Smooth muscle cell (in vitro differentiated cells): ENCODE measurements around the gene COL24A1. TPM values are rescaled to one million over a fixed set of nuclear protein-coding genes. Genes with fewer than 3 reads are reported as not detected.

ENCODE experiments used
- DNase-seq: peaks from one replicate; lab custom pipeline; 2025; ENCODE audit not compliant: unreplicated experiment; lab: John Stamatoyannopoulos, UW
- H2AFZ ChIP-seq: fragments of 200-600 bp; sonication (generic); 2 replicates; pipeline ENCODE4 v1.6.0; 2016; ENCODE audit warnings: antibody characterized with exemption, low read depth, mild to moderate bottlenecking
- H3F3A ChIP-seq: fragments of 200-600 bp; sonication (generic); 2 replicates; pipeline ENCODE4 v1.6.0; 2017; ENCODE audit warnings: antibody characterized with exemption, low read depth
- H3K27ac ChIP-seq: fragments of 200-600 bp; sonication (generic); 2 replicates; pipeline ENCODE4 v1.5.1; 2016; ENCODE audit warnings: low read depth, mild to moderate bottlenecking
- H3K27me3 ChIP-seq: fragments of 200-600 bp; sonication (generic); 2 replicates; pipeline ENCODE4 v1.6.1; 2016; ENCODE audit warnings: low read depth, mild to moderate bottlenecking
- H3K36me3 ChIP-seq: fragments of 200-600 bp; sonication (generic); 2 replicates; pipeline ENCODE4 v1.5.1; 2016; ENCODE audit warnings: low read depth
- H3K4me1 ChIP-seq: fragments of 200-600 bp; sonication (generic); 2 replicates; pipeline ENCODE4 v1.5.1; 2016; ENCODE audit warnings: low read depth
- H3K4me2 ChIP-seq: fragments of 200-600 bp; sonication (generic); 2 replicates; pipeline ENCODE4 v1.6.0; 2016; ENCODE audit warnings: mild to moderate bottlenecking
- H3K4me3 ChIP-seq: fragments of 200-600 bp; sonication (generic); 2 replicates; pipeline ENCODE4 v1.5.1; 2016; ENCODE audit warnings: mild to moderate bottlenecking
- H3K79me2 ChIP-seq: fragments of 200-600 bp; sonication (generic); 2 replicates; pipeline ENCODE4 v1.6.0; 2016; ENCODE audit warnings: low read depth, mild to moderate bottlenecking
- H3K9ac ChIP-seq: fragments of 200-600 bp; sonication (generic); 2 replicates; pipeline ENCODE4 v1.6.0; 2016; ENCODE audit warnings: low read depth
- H3K9me3 ChIP-seq: fragments of 200-600 bp; sonication (generic); replicated peaks from 2 replicates; pipeline ENCODE4 v1.5.1; 2016; ENCODE audit warnings: low read depth
- H4K20me1 ChIP-seq: fragments of 200-600 bp; sonication (generic); 2 replicates; pipeline ENCODE4 v1.6.0; 2016; ENCODE audit warnings: low read depth
- CTCF ChIP-seq: fragments of 200-600 bp; sonication (generic); IDR thresholded peaks from 2 replicates; pipeline ENCODE4 v1.5.1; 2017; ENCODE audit warnings: borderline replicate concordance, mild to moderate bottlenecking, antibody characterized with exemption; ENCODE audit not compliant: insufficient read depth, poor library complexity, severe bottlenecking
- WGBS: methylation state at CpG from one replicate; pipeline ENCODE4 v1.1.7; 2016; ENCODE audit warnings: low lambda C conversion rate; 5-methylcytosine and 5-hydroxymethylcytosine counted together
- polyA plus RNA-seq: library from polyadenylated mRNA; unstranded; fragments of >200 nt; fragmentation: Nextera tagmentation; extraction: Ambion mirVana; gene quantifications from 2 replicates; pipeline ENCODE4 v1.2.1, GENCODE V29; 2016
- small RNA-seq: library from RNA; depleted of rRNA; stranded (forward); fragments of <200 nt; gene quantifications from one replicate; pipeline ENCODE3, GENCODE V24; 2014
- total RNA-seq: library from RNA; depleted of rRNA; stranded (reverse); fragments of >200 nt; gene quantifications from 2 replicates; pipeline ENCODE4 v1.2.3, GENCODE V29; 2014

Gene COL24A1
- total and polyA plus RNA-seq, 2 experiments from 2014 or later = 1.5 to 3.2 TPM

GRCh38 chr1:85683292-85684025 lies 473.1 kb downstream of the COL24A1 start:
- Histone ChIP-seq H2AFZ (no peak overlapping the region), H3K79me2 (peaks cover 13% of the 10 kb centered on the region), H3K9me3 (no peaks in the 10 kb centered on the region), H3K27me3 (no peaks in the 10 kb centered on the region), H3F3A (no peaks in the 10 kb centered on the region), H3K4me1 (no peaks in the 10 kb centered on the region), H3K36me3 (peaks cover 4% of the 10 kb centered on the region), H3K9ac (no peak overlapping the region), H3K4me2 (no peak overlapping the region), H3K27ac (no peak overlapping the region), H4K20me1 (no peaks in the 10 kb centered on the region), H3K4me3 (no peak overlapping the region)
- TF ChIP-seq CTCF = no peak
- DNase-seq = no peak
- WGBS = 97% methylated on average over 9 of the region's 9 CpGs

- no peaks in the 10 kb centered on the region for H3K9me3 ChIP-seq
- TF ChIP-seq CTCF = no peak
- peaks cover 13% of the 10 kb centered on the region for H3K79me2 ChIP-seq
- no peaks in the 10 kb centered on the region for H3K4me1 ChIP-seq
- DNase-seq = no peak
- H3K27ac ChIP-seq = no peak overlapping the region
- no peaks in the 10 kb centered on the region for H3F3A ChIP-seq
- no peaks in the 10 kb centered on the region for H3K27me3 ChIP-seq
- H3K4me2 ChIP-seq = no peak overlapping the region
- peaks cover 21% of the 10 kb centered on the region for H3K36me3 ChIP-seq
- no peaks in the 10 kb centered on the region for H4K20me1 ChIP-seq
- no peak overlapping the region for H2AFZ ChIP-seq
- H3K9ac ChIP-seq = no peak overlapping the region
- no peak overlapping the region for H3K4me3 ChIP-seq
- WGBS = 84% methylated on average over 2 of the region's 2 CpGs
These were observed 475.5 kb downstream of the COL24A1 start for GRCh38 chr1:85681087-85681486.

Small RNAs within 50 kb of the gene (small RNA-seq; reads per million reads assigned to genes)
- gene RNA5SP51 = not detected

Other genes starting within 250 kb of the COL24A1 start
- 58.4 and 95.9 TPM in 2 replicates for gene ODF2L, start 239.6 kb upstream of the COL24A1 start, total RNA-seq
- gene ODF2L, start 239.6 kb upstream of the COL24A1 start, polyA plus RNA-seq = 31.2 and 36.4 TPM in 2 replicates